Right lobe of liver (tissue), 4 donors: ENCODE data around the gene SEMA7A.

Experiments
- CTCF ChIP-seq, 4 donors: fragments of 200-600 bp in 3 of 4; fragments of 450-650 bp in 1 of 4; IDR thresholded peaks; one replicate each; pipeline versions ENCODE4 v1.5.1 to v1.8.0; 2016 to 2022; ENCODE audit warnings: antibody characterized with exemption in 4 of 4, mild to moderate bottlenecking in 2 of 4
- POLR2A ChIP-seq: fragments of 450-650 bp; IDR thresholded peaks from one replicate; pipeline ENCODE4 v1.6.1; 2017; ENCODE audit warnings: antibody characterized with exemption, mild to moderate bottlenecking
- donor health status: DM: no; HTN: no; CAD: no.
- donor health status: DM: no; HTN: no; CAD: no.
- donor health status: DM: no; HTN: yes; CAD: no.

- no peak for TF ChIP-seq POLR2A
- TF ChIP-seq CTCF (IDR thresholded peaks at IDR 0.05) = no peak
These were observed 63.3 kb downstream of the SEMA7A start for GRCh38 chr15:74370471-74370870.
